Epidermal melanocyte (primary cell): ENCODE measurements around the gene INTS15.

ENCODE experiments used
- DNase-seq: peaks from one replicate; pipeline ENCODE4 v3.0.0; 2011; ENCODE audit warnings: low spot score; ENCODE audit not compliant: insufficient read length

The INTS15 gene

GRCh38 chr7:6655636-6656385 lies 66.0 kb downstream of the INTS15 start:
- DNase-seq = no peak

DNA sequence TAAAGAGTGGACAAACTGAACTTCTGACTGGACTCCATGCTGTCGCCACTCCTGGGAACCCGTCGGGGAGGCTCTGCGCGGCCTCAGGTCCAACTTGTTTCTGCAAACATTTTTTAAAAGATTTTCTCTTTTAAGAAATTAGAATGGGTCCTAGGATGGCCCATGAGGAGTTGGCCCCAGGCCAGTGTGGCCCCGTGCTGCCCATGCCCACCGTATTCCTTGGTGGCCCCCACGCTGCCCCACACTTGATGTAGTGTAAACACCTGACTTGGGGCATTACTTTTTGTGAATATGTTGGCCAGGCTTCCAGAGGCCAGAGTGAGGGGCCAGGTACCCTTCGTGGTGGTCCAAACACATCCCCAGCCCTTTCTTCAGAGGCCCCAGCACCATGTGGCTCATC lies 66.6 kb downstream of the INTS15 start:
- DNase-seq = no peak
